DMS53 treated with DMSO at 0.1 percent for 48 hours (cell line): ENCODE results near the gene ADCY10.
"Not testable (repeated sequence)": the region's sequence is repeated elsewhere in the genome, so short reads cannot be mapped to it uniquely, and the experiment has no call there.

Source experiments
- DNase-seq: peaks from one replicate; lab custom pipeline; 2025; ENCODE audit not compliant: unreplicated experiment; lab: John Stamatoyannopoulos, UW

Gene ADCY10

GRCh38 chr1:167926486-167926997 is 12.6 kb upstream of the ADCY10 start:
- no peak for DNase-seq

DNA sequence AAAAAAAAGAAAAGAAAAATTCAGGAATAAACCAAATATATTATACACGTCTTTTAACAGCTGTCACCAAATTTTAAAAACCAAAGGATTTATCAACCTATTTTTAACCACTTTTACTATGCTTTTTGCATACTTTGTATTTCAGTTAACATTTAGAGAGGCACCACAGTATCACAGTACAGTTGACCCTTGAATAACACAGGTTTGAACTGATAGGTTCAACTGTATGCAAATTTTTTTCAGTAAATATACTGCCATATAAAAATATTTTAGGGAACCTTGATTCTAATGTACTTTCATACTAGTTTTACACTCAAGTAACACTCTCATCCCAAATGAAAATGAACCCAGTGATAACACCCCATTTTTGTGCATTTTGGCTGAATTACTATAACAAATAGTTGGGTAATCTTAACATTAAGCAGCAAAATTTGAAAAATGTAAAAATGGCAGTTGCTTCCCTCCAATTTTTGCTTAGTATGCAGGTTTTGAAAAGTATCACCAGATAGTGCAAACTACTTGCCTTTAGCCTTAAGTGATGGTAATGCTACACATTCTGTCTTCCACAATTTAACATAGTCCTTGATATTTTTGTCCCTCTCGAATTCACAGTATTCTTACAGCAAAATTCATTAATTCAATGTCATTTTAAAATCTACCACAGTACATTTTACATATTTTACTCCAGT is 10.8 kb upstream of the ADCY10 start:
- DNase-seq = no peak

- DNase-seq = no peak
Observed at GRCh38 chr1:167924102-167924501, 10.2 kb upstream of the ADCY10 start.

- DNase-seq = no peak
Observed at GRCh38 chr1:167923324-167924056, 9.6 kb upstream of the ADCY10 start.

DNA sequence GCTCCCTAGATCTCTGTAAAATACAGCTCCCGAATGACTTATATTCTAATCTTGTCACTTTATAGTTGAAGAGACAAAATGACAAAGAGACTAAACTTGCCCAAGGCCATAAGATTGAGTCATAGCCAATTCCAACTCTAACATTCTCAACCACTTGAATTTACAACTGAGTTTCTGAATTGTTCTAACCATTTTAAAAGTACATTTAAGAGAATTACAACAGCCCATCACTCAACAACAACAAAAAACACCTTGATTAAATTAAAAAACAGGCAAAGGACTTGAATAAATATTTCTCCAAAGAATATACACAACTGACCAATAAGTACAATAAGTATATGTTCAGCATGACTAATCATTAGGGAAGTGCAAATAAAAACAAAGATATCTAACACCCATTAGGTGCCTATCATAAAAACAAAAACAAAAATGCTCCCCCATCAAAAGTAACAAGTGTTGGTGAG is 8.7 kb upstream of the ADCY10 start:
- no peak for DNase-seq

GRCh38 chr1:167922023-167922422 is 8.1 kb upstream of the ADCY10 start:
- no peak for DNase-seq

- peak; percentile 2 for DNase-seq
Observed at GRCh38 chr1:167916766-167917511, 3.0 kb upstream of the ADCY10 start.

DNA sequence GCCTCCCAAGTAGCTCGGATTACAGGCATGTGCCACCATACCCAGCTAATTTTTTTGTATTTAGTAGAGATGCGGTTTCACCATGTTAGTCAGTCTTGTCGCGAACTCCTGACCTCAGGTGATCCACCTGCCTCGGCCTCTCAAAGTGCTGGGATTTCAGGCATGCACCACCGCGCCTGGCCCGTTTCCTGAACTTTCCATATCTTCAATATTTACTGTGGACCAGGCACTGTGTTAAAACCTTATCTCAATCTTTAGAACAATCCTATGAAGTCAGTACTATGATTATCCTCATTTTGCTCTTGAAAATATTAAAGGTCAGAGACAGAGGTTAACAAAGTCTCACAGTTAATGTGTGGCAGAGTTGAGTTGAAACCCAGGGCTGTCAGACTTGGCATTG is 1.6 kb upstream of the ADCY10 start:
- no peak for DNase-seq

DNA sequence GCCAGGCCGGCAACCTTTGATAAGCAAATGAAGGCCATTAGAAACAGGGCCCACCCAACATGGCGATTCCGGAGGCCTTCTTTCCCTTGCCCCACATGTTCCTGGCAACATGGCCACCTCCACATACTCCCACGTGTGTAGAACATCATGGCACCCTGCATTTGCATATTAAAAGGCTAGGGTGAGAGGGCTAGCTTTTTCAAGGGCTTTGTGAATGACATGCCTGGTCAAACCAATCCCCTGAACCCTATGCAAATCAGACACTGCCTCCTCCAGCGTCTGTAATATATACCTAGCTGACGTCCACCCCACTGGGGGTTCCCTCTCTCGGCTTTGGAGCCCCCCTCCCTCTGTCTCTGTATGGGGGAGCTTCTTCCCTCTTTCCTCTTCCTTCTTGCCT is 1.6 kb downstream of the ADCY10 start:
- DNase-seq = no peak

- no peak for DNase-seq
Observed at GRCh38 chr1:167911413-167911812, 2.5 kb downstream of the ADCY10 start.

- no peak for DNase-seq
Observed at GRCh38 chr1:167910530-167910929, 3.4 kb downstream of the ADCY10 start.

GRCh38 chr1:167909691-167910180 is 4.2 kb downstream of the ADCY10 start:
- DNase-seq = no peak

DNA sequence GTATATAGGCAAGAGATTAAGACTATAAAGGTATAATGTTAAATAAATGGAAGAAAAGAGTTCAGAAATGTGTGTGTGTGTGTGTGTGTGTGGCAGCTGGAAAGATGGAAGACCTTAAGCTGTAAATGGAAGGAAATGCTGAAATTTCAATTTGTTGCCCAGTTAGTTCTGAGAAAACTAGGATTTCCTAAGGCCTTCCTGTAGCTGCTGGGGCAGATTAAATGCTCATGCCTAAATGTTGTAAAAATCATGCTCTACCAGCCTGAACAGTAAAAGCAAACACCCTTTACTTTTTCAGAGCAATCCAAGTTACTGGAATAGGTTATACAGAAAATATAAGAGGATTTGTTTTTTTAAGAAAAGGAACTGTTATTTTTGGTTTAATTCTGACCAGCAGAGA is 8.3 kb downstream of the ADCY10 start:
- DNase-seq = no peak

- peak; percentile 64 for DNase-seq
Observed at GRCh38 chr1:167905182-167905581, 8.8 kb downstream of the ADCY10 start.

DNA sequence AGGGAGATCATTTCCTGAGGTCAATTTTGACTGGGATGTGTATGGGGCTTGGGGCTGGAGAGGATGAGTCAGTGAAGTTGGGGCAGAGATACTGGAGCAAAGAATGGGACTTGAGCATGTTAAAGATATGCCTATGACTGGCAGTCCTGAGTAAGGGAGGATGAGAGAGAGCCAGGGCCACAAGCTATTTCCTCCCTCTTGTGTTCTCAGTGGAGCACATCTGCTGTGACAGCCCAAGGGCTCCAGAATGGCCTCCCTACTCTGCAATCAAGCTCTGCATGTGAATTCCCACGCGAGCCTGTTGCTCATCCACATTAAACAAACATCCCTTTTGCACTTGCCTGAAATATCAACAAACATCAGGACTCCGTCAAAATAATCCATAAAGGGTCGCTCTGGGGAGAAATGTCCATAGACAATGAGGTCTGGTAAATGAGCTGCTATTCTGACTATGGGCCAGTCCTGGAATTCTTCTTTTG is 9.2 kb downstream of the ADCY10 start:
- DNase-seq = peak; percentile 93

GRCh38 chr1:167900907-167901306 is 13.0 kb downstream of the ADCY10 start:
- DNase-seq = no peak

GRCh38 chr1:167899253-167899681 is 14.7 kb downstream of the ADCY10 start:
- no peak for DNase-seq

DNA sequence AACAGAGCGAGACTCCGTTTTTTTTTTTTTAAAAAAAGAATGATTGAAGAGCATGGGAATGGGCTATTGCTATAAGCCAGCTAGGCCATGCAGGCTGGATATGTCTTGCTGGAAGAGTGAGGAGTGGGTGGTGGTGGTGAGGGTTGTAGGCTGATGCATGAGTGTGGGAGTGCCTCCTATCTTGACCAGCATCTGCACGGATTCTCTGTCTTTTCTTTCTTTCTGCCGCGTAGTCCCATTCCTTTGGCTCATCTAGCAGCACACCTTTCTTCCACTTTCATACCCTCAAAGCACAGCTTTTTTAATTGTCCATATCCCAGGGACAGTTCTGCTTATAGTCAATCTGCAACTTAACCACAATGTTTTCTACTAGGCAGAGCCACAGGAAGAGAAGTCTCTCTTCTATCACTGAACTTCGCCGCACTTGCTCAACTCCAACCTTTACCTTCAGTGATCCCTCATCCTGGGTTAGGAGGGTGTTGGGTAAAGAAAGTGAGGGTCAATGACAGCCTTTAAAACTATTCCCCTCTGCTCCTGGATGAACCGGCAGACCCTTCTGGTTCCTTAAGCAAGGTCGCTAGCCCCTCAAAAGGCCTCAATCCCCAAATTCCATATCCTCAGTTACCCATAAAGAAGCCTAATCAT is 15.2 kb downstream of the ADCY10 start:
- DNase-seq = no peak

DNA sequence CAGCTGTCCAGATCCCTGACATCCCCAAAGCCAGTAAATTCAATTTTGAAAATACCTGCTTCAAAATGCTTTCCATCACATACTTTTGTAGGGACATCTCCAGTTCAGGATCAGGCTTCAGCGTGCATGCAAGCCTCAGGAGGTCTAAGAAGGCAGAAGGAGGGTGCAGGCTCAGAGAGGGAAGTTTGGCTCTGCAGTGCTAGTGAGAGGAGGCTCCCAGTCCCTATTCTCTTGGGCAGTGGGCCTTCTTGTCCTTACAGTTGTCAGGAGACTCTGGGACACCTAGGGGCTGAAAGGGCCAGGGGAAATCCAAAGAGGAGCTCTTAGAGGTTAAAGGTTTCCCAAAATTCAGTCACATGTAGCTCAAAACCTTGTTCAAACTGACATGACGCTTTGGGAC is 20.1 kb downstream of the ADCY10 start:
- no peak for DNase-seq

- DNase-seq = no peak
Observed at GRCh38 chr1:167890400-167890799, 23.5 kb downstream of the ADCY10 start.

- DNase-seq = not testable (repeated sequence)
Observed at GRCh38 chr1:167887187-167887586, 26.7 kb downstream of the ADCY10 start.
